Keratinocyte (primary cell): Measurements from ENCODE around the gene KCNH1. TPM values are rescaled to one million over a fixed set of nuclear protein-coding genes. Genes with fewer than 3 reads are reported as not detected.
"Not testable (repeated sequence)": the region's sequence is repeated elsewhere in the genome, so short reads cannot be mapped to it uniquely, and the experiment has no call there.

ENCODE experiments used
- DNase-seq: peaks from one replicate; pipeline ENCODE4 v3.0.0-alpha.2; 2011; ENCODE audit warnings: low read depth, missing footprints, low spot score
- FAIRE-seq: peaks from 2 replicates; lab custom pipeline; 2011; peaks lifted over from hg19 to GRCh38; lab: Jason Lieb, UNC
- H2AFZ ChIP-seq: 2 replicates; pipeline ENCODE4 v1.6.0; 2012; ENCODE audit warnings: low read length, control low read depth, inconsistent platforms; ENCODE audit not compliant: control insufficient read depth
- H3K27ac ChIP-seq: 2 replicates; pipeline ENCODE4 v1.5.1; 2011; ENCODE audit warnings: low read length; ENCODE audit not compliant: control insufficient read depth, insufficient read depth
- H3K27me3 ChIP-seq: 3 replicates; pipeline ENCODE4 v1.6.0; 2011; ENCODE audit warnings: low read length; ENCODE audit not compliant: control insufficient read depth, insufficient read depth; ENCODE audit errors: extremely low read depth
- H3K36me3 ChIP-seq, 2 experiments: 2 replicates in 1 of 2; 3 replicates in 1 of 2; pipeline ENCODE4 v1.5.1; 2011; ENCODE audit warnings: low read length in 2 of 2, mild to moderate bottlenecking in 1 of 2; ENCODE audit not compliant: control insufficient read depth in 2 of 2, insufficient read depth in 2 of 2; ENCODE audit errors: extremely low read depth in 1 of 2
- H3K4me1 ChIP-seq: 3 replicates; pipeline ENCODE4 v1.5.1; 2011; ENCODE audit warnings: low read length; ENCODE audit not compliant: control insufficient read depth, insufficient read depth; ENCODE audit errors: extremely low read depth
- H3K4me2 ChIP-seq: 3 replicates; pipeline ENCODE4 v1.6.0; 2011; ENCODE audit warnings: low read depth, low read length; ENCODE audit not compliant: control insufficient read depth, insufficient read depth; ENCODE audit errors: extremely low read depth
- H3K4me3 ChIP-seq, 3 experiments: fragments of 200-600 bp in 1 of 3; sonication (generic) in 1 of 3; 2 replicates in 2 of 3; 3 replicates in 1 of 3; pipeline ENCODE4 v1.5.1; 2011 to 2016; ENCODE audit warnings: low read length in 3 of 3, mild to moderate bottlenecking in 3 of 3, control low read depth in 2 of 3, inconsistent platforms in 1 of 3, low read depth in 1 of 3, mixed read lengths in 1 of 3, mixed run types in 1 of 3, moderate library complexity in 1 of 3; ENCODE audit not compliant: control insufficient read depth in 2 of 3, insufficient read depth in 2 of 3; ENCODE audit errors: extremely low read depth in 1 of 3
- H3K79me2 ChIP-seq: 2 replicates; pipeline ENCODE4 v1.6.0; 2012; ENCODE audit warnings: low read length; ENCODE audit not compliant: control insufficient read depth, insufficient read depth
- H3K9ac ChIP-seq: 3 replicates; pipeline ENCODE4 v1.6.0; 2011; ENCODE audit warnings: low read length; ENCODE audit not compliant: control insufficient read depth, insufficient read depth; ENCODE audit errors: extremely low read depth
- H3K9me1 ChIP-seq: 3 replicates; pipeline ENCODE4 v1.6.0; 2011; ENCODE audit warnings: low read length; ENCODE audit not compliant: control insufficient read depth, insufficient read depth; ENCODE audit errors: extremely low read depth
- H3K9me3 ChIP-seq: 2 replicates; pipeline ENCODE4 v1.5.1; 2012; ENCODE audit warnings: low read depth, low read length; ENCODE audit not compliant: control insufficient read depth
- H4K20me1 ChIP-seq: 3 replicates; pipeline ENCODE4 v1.6.0; 2011; ENCODE audit warnings: low read length; ENCODE audit not compliant: control insufficient read depth, insufficient read depth; ENCODE audit errors: extremely low read depth
- EZH2 ChIP-seq: IDR thresholded peaks from one replicate; pipeline ENCODE4 v1.6.1; 2012; ENCODE audit warnings: inconsistent platforms, mild to moderate bottlenecking, low read length, moderate library complexity
- dilution Hi-C: fragments of 300-500 bp; cut with MboI; formaldehyde crosslinking; loops from one replicate; pipeline ENCODE4 v1.7.0; 2020; ENCODE audit warnings: low sequenced_read_pairs; ENCODE audit not compliant: extremely low pct_ligation_motif_present
- polyA plus RNA-seq, 5 experiments: library from polyadenylated mRNA; depleted of rRNA in 3 of 5; stranded (reverse) in 3 of 5; stranded (forward) in 1 of 5; unstranded in 1 of 5; fragments of >200 nt; gene quantifications; 1 replicate in 1 of 5; 2 replicates in 3 of 5; 3 replicates in 1 of 5; pipeline versions ENCODE4 v1.2.1 to v1.2.3, GENCODE V29; 2011 to 2012; ENCODE audit warnings: missing spikeins in 2 of 5, low read depth in 1 of 5, low replicate concordance in 1 of 5
- TF ChIP-seq, protein P1 (sequence below), 3 experiments: IDR thresholded peaks in 1 of 3; conservative IDR thresholded peaks in 1 of 3; optimal IDR thresholded peaks in 1 of 3; 2 replicates in 2 of 3; 3 replicates in 1 of 3; pipeline versions ENCODE3 to v1.5.1; 2011; ENCODE audit warnings: low read length in 3 of 3, mild to moderate bottlenecking in 3 of 3, moderate library complexity in 2 of 3, control low read depth in 1 of 3, inconsistent platforms in 1 of 3; ENCODE audit not compliant: insufficient read depth in 2 of 3; ENCODE audit errors: extremely low read depth in 1 of 3

The KCNH1 gene
- polyA plus RNA-seq, 1 donor (not counting 4 experiments of a cell fraction or from before 2014, with no cell fraction given) = not detected

- no peak overlapping the region for H3K27ac ChIP-seq
- H3K27me3 ChIP-seq = no peaks in the 10 kb centered on the region
- no peak for FAIRE-seq
- H3K4me2 ChIP-seq = no peak overlapping the region
- H3K9me3 ChIP-seq = no peaks in the 10 kb centered on the region
- H3K79me2 ChIP-seq = no peaks in the 10 kb centered on the region
- H3K4me1 ChIP-seq = no peaks in the 10 kb centered on the region
- no peak overlapping the region for H2AFZ ChIP-seq
- no peak overlapping the region for H3K4me3 ChIP-seq
- dilution Hi-C loops = no loop called here
- TF ChIP-seq EZH2 = no peak
- TF ChIP-seq, protein P1, sequence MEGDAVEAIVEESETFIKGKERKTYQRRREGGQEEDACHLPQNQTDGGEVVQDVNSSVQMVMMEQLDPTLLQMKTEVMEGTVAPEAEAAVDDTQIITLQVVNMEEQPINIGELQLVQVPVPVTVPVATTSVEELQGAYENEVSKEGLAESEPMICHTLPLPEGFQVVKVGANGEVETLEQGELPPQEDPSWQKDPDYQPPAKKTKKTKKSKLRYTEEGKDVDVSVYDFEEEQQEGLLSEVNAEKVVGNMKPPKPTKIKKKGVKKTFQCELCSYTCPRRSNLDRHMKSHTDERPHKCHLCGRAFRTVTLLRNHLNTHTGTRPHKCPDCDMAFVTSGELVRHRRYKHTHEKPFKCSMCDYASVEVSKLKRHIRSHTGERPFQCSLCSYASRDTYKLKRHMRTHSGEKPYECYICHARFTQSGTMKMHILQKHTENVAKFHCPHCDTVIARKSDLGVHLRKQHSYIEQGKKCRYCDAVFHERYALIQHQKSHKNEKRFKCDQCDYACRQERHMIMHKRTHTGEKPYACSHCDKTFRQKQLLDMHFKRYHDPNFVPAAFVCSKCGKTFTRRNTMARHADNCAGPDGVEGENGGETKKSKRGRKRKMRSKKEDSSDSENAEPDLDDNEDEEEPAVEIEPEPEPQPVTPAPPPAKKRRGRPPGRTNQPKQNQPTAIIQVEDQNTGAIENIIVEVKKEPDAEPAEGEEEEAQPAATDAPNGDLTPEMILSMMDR (optimal IDR thresholded peaks at IDR 0.05 in 1 of 3, IDR thresholded peaks at IDR 0.05 in 1 of 3, conservative IDR thresholded peaks at IDR 0.05 in 1 of 3; ENCODE audit: extremely low read depth in 1 of 3, insufficient read depth in 2 of 3, low read length in 3 of 3) = no peak
- H3K9me1 ChIP-seq = no peaks in the 10 kb centered on the region
- no peaks in the 10 kb centered on the region for H4K20me1 ChIP-seq
- DNase-seq = no peak
- no peaks in the 10 kb centered on the region for H3K36me3 ChIP-seq
- no peak overlapping the region for H3K9ac ChIP-seq
These were observed 120.4 kb downstream of the KCNH1 start for GRCh38 chr1:211013346-211014240.

DNA sequence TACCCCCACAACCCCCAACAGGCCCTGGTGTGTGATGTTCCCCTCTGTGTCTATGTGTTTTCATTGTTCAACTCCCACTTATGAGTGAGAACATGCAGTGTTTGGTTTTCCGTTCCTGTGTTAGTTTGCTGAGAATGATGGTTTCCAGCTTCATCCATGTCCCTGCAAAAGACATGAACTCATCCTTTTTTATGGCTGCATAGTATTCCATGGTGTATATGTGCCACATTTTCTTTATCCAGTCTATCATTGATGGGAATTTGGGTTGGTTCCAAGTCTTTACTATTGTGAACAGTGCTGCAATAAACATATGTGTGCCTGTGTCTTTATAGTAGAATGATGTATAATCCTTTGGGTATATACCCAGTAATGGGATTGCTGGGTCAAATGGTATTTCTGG, 122.8 kb downstream of the KCNH1 start:
- H4K20me1 ChIP-seq, FAIRE-seq, H3K79me2 ChIP-seq, H3K4me2 ChIP-seq, H3K9ac ChIP-seq, H3K4me3 ChIP-seq, H3K27me3 ChIP-seq, dilution Hi-C loops, H3K9me1 ChIP-seq, H3K27ac ChIP-seq, H3K9me3 ChIP-seq, H3K36me3 ChIP-seq, H2AFZ ChIP-seq, DNase-seq, H3K4me1 ChIP-seq: not testable (repeated sequence)
